Endothelial cell of umbilical vein (primary cell): Measurements from ENCODE around the gene EZR. TPM values are rescaled to one million over a fixed set of nuclear protein-coding genes. Genes with fewer than 3 reads are reported as not detected.

Experiments used
- BruUV-seq: library from RNA; stranded (reverse); fragments of 400-500 nt; replicated peaks from 2 replicates; lab custom pipeline; 2021; lab: Mats Ljungman, UMichigan
- CTCF ChIA-PET: fragments of 300-600, 350-600 bp; sonication (Branson Sonifier 250); formaldehyde crosslinking; loops from one replicate; lab custom pipeline; 2021; ENCODE audit warnings: antibody characterized with exemption, inconsistent platforms; lab: Charles Lee
- POLR2A ChIA-PET: fragments of 300-600, 350-600 bp; sonication (Branson Sonifier 250); formaldehyde crosslinking; loops from one replicate; lab custom pipeline; 2021; ENCODE audit warnings: antibody characterized with exemption, inconsistent platforms; lab: Charles Lee
- DNase-seq: peaks from one replicate; pipeline ENCODE4 v3.0.0-alpha.2; 2011; ENCODE audit warnings: low read depth, low spot score
- FAIRE-seq: peaks from 2 replicates; lab custom pipeline; 2011; peaks lifted over from hg19 to GRCh38; lab: Jason Lieb, UNC
- H2AFZ ChIP-seq: 2 replicates; pipeline ENCODE4 v1.6.0; 2012; ENCODE audit warnings: low read depth, low read length, control low read depth, inconsistent platforms
- H3K27ac ChIP-seq: 2 replicates; pipeline ENCODE4 v1.5.1; 2011; ENCODE audit warnings: low read depth, mild to moderate bottlenecking, control low read depth, low read length, moderate library complexity; ENCODE audit not compliant: insufficient read depth
- H3K27me3 ChIP-seq, 2 experiments: 2 replicates each; pipeline versions ENCODE4 v1.6.0 to v1.6.1; 2011; ENCODE audit warnings: low read length in 2 of 2, mixed read lengths in 1 of 2; ENCODE audit not compliant: control insufficient read depth in 2 of 2, insufficient read depth in 2 of 2
- H3K36me3 ChIP-seq, 2 experiments: 2 replicates in 1 of 2; 3 replicates in 1 of 2; pipeline ENCODE4 v1.5.1; 2011; ENCODE audit warnings: low read length in 2 of 2, mild to moderate bottlenecking in 1 of 2, moderate library complexity in 1 of 2; ENCODE audit not compliant: control insufficient read depth in 2 of 2, insufficient read depth in 2 of 2; ENCODE audit errors: extremely low read depth in 1 of 2
- H3K4me1 ChIP-seq: 3 replicates; pipeline ENCODE4 v1.5.1; 2011; ENCODE audit warnings: mild to moderate bottlenecking, low read length; ENCODE audit not compliant: control insufficient read depth, insufficient read depth; ENCODE audit errors: extremely low read depth
- H3K4me2 ChIP-seq: 2 replicates; pipeline ENCODE4 v1.6.1; 2011; ENCODE audit warnings: low read length, control low read depth, mixed read lengths; ENCODE audit not compliant: insufficient read depth
- H3K4me3 ChIP-seq, 3 experiments: fragments of 200-600 bp in 1 of 3; sonication (generic), shearing (Covaris generic) in 1 of 3; replicated peaks in 1 of 3; 2 replicates each; pipeline ENCODE4 v1.5.1; 2011 to 2016; ENCODE audit warnings: control low read depth in 3 of 3, low read length in 3 of 3, mild to moderate bottlenecking in 2 of 3, inconsistent platforms in 1 of 3, low read depth in 1 of 3, moderate library complexity in 1 of 3; ENCODE audit not compliant: insufficient read depth in 1 of 3
- H3K79me2 ChIP-seq: 2 replicates; pipeline ENCODE4 v1.6.0; 2012; ENCODE audit warnings: low read length, inconsistent platforms; ENCODE audit not compliant: control insufficient read depth, insufficient read depth
- H3K9ac ChIP-seq: replicated peaks from 2 replicates; pipeline ENCODE3; 2011; ENCODE audit warnings: low read length, control low read depth; ENCODE audit not compliant: insufficient read depth; ENCODE audit errors: extremely low read depth
- H3K9me1 ChIP-seq: replicated peaks from 3 replicates; pipeline ENCODE4 v1.6.0; 2011; ENCODE audit warnings: mild to moderate bottlenecking, low read length; ENCODE audit not compliant: control insufficient read depth, insufficient read depth; ENCODE audit errors: extremely low read depth
- H3K9me3 ChIP-seq: replicated peaks from 2 replicates; pipeline ENCODE4 v1.5.1; 2012; ENCODE audit warnings: low read length, inconsistent platforms; ENCODE audit not compliant: control insufficient read depth, insufficient read depth
- H4K20me1 ChIP-seq: replicated peaks from 2 replicates; pipeline ENCODE3; 2011; ENCODE audit warnings: mild to moderate bottlenecking, low read length; ENCODE audit not compliant: control insufficient read depth, insufficient read depth; ENCODE audit errors: extremely low read depth
- GATA2 ChIP-seq: IDR thresholded peaks from 2 replicates; pipeline ENCODE4 v1.7.0; 2011; ENCODE audit warnings: low read depth, mild to moderate bottlenecking, moderate library complexity, mixed read lengths, low read length; ENCODE audit not compliant: insufficient read length, insufficient read depth
- POLR2A ChIP-seq: IDR thresholded peaks from 2 replicates; pipeline ENCODE4 v1.6.1; 2012; ENCODE audit warnings: low read depth, mild to moderate bottlenecking, control low read depth, low read length
- dilution Hi-C: fragments of 300-500 bp; cut with MboI; formaldehyde crosslinking; loops from one replicate; pipeline ENCODE4 v1.15.0; 2019; ENCODE audit warnings: low sequenced_read_pairs; ENCODE audit not compliant: extremely low pct_ligation_motif_present
- intact Hi-C: fragments of 100-400 bp; cut with micrococcal nuclease; formaldehyde crosslinking; loops from one replicate; pipeline ENCODE4 v1.10.0; 2022
- polyA plus RNA-seq, 4 experiments: library from polyadenylated mRNA; depleted of rRNA in 3 of 4; stranded (reverse) in 3 of 4; unstranded in 1 of 4; fragments of >200 nt; gene quantifications; 2 replicates each; pipeline versions ENCODE4 v1.2.1 to v1.2.3, GENCODE V29; 2011 to 2012; ENCODE audit warnings: missing spikeins in 1 of 4
- total RNA-seq: library from RNA; stranded (reverse); gene quantifications from 2 replicates; pipeline ENCODE4 v1.2.3, GENCODE V29; 2021
- TF ChIP-seq, protein P1 (sequence below), 2 donors: IDR thresholded peaks; 1 replicate in 1 of 2; 2 replicates in 1 of 2; pipeline ENCODE4 v1.5.1; 2011; ENCODE audit warnings: low read length in 2 of 2, mild to moderate bottlenecking in 2 of 2, moderate library complexity in 2 of 2, control low read depth in 1 of 2, inconsistent platforms in 1 of 2, low read depth in 1 of 2; ENCODE audit not compliant: insufficient read depth in 1 of 2; ENCODE audit errors: extremely low read depth in 1 of 2

EZR gene
- total and polyA plus RNA-seq, 2 donors (not counting 3 experiments of a cell fraction or from before 2014, with no cell fraction given) = 58.5 to 108 TPM

GRCh38 chr6:158798311-158798710 lies 20.9 kb downstream of the EZR start:
- Histone ChIP-seq H3K4me3 (no peak overlapping the region), H3K27ac (no peak overlapping the region), H3K4me2 (no peak overlapping the region), H4K20me1 (peaks cover 4% of the 10 kb centered on the region), H3K4me1 (peaks cover 21% of the 10 kb centered on the region), H3K9me1 (no peaks in the 10 kb centered on the region), H3K9ac (no peak overlapping the region), H3K9me3 (no peaks in the 10 kb centered on the region), H3K79me2 (peaks cover 98% of the 10 kb centered on the region), H2AFZ (no peak overlapping the region), H3K36me3 (no peaks in the 10 kb centered on the region), H3K27me3 (no peaks in the 10 kb centered on the region)
- FAIRE-seq (no peak), DNase-seq (no peak)
- no TSS peak for BruUV-seq
- ChIA-PET CTCF (interaction anchor here (1.0 to 2.4 kb wide), 5 partner anchors 9 to 174 kb away, joined by 3 to 9 read pairs (median 4); no protein-coding TSS in a partner anchor), POLR2A (no interaction called here)
- TF ChIP-seq, protein P1, sequence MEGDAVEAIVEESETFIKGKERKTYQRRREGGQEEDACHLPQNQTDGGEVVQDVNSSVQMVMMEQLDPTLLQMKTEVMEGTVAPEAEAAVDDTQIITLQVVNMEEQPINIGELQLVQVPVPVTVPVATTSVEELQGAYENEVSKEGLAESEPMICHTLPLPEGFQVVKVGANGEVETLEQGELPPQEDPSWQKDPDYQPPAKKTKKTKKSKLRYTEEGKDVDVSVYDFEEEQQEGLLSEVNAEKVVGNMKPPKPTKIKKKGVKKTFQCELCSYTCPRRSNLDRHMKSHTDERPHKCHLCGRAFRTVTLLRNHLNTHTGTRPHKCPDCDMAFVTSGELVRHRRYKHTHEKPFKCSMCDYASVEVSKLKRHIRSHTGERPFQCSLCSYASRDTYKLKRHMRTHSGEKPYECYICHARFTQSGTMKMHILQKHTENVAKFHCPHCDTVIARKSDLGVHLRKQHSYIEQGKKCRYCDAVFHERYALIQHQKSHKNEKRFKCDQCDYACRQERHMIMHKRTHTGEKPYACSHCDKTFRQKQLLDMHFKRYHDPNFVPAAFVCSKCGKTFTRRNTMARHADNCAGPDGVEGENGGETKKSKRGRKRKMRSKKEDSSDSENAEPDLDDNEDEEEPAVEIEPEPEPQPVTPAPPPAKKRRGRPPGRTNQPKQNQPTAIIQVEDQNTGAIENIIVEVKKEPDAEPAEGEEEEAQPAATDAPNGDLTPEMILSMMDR (IDR thresholded peaks at IDR 0.05; ENCODE audit: extremely low read depth in 1 of 2, insufficient read depth in 1 of 2, low read depth in 1 of 2, low read length in 2 of 2) = no peak
- TF ChIP-seq GATA2 = no peak
- no peak for TF ChIP-seq POLR2A
- dilution Hi-C loops (no loop called here), intact Hi-C loops (loop anchor here (2.0 kb wide), 1 partner anchor 18 kb away; no protein-coding TSS in a partner anchor)
